GM19099 (cell line): Measurements from ENCODE around the gene ESRRG.

ENCODE experiments used
- POLR2A ChIP-seq: IDR thresholded peaks from 3 replicates; pipeline ENCODE4 v1.6.1; 2011; ENCODE audit warnings: low read depth; ENCODE audit not compliant: insufficient read length; ENCODE audit errors: extremely low read depth

Gene ESRRG

DNA sequence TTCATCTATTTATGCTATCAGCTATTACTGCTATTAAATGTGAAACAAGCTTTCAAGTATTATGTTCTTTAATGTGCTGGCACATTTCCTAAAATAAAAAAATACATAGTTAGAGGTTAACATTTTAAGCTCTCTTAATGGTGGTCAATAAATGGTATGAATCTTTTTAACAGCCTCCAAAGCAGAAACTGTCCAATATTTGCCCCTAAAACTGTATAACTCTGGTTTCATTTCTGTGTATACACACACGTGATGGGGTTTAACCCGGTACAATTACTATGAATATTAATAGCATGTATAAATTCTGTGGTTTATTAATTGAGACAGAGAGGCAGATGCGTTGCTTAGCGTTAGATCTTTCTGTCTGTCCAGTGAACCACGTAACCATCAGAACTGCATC lies 2.2 kb downstream of the ESRRG start:
- TF ChIP-seq POLR2A = no peak

DNA sequence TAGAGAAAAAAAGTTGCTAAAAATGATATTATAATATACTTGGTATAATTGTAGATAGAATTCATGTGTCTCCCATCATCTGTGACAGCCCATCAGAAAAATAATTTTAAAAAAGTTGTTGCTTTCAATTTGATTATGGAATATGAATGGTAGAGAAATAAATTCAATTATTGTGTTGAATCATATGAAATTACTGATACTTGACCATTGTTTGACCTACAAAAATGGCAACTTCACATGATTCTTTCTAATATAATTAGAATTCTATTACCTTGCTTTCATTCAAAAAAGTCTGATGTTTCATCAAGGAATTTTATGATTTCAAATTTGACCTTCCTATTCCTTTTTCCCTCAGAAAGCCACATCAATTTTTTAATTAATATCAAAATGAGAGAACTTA lies 11.5 kb downstream of the ESRRG start:
- TF ChIP-seq POLR2A = no peak

GRCh38 chr1:216710598-216711333 lies 12.5 kb downstream of the ESRRG start:
- TF ChIP-seq POLR2A = no peak

GRCh38 chr1:216710055-216710454 lies 13.2 kb downstream of the ESRRG start:
- no peak for TF ChIP-seq POLR2A

- TF ChIP-seq POLR2A = no peak
These were observed 17.6 kb downstream of the ESRRG start for GRCh38 chr1:216705676-216706075.

DNA sequence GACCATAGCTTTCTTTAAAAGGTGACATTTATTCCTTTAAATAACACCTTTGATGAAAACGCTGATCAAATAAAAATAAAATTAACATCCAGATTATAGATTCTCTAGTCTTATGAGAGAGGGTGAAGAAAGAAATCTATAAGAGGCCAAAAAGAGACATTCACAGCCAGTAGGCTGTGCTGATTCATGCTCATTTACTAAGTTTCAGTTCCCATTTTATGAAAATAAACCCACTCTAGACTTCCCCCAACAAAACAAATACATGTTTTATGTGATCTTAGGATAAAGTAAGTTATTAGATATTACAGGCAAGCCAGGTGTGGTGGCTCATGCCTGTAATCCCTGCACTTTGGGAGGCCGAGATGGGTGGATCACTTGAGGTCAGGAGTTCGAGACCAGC lies 21.1 kb downstream of the ESRRG start:
- TF ChIP-seq POLR2A = no peak

GRCh38 chr1:216700779-216701178 lies 22.4 kb downstream of the ESRRG start:
- TF ChIP-seq POLR2A = no peak

GRCh38 chr1:216691710-216692109 lies 31.5 kb downstream of the ESRRG start:
- no peak for TF ChIP-seq POLR2A

GRCh38 chr1:216690603-216691002 lies 32.6 kb downstream of the ESRRG start:
- TF ChIP-seq POLR2A = no peak

DNA sequence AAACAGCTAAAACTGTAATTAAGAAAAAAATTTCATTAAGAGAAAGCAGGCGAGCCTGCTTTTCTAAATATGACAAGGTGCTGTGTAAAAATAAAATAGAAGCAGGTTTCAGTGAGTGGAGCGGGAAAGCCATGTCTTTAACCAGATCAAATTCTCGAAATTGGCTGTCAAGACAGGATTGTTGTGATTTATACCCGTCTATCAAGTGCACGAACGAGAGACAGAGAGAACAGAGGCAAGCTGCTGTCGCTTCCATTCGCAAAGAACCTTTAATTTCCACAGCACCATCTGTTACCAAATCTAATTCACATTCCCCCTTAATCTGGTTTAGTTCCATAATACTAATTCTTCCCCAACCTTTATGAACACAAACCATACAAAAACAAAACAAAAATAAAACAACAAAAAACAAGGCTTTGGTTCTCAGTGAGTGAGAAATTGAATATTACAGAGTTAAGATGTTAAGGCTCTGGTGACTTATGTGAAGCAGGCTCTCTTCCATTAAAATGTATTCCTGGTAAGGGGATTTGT lies 35.0 kb downstream of the ESRRG start:
- no peak for TF ChIP-seq POLR2A

- no peak for TF ChIP-seq POLR2A
These were observed 36.1 kb downstream of the ESRRG start for GRCh38 chr1:216686860-216687766.

- no peak for TF ChIP-seq POLR2A
These were observed 40.5 kb downstream of the ESRRG start for GRCh38 chr1:216682752-216683151.

- TF ChIP-seq POLR2A = no peak
These were observed 44.1 kb downstream of the ESRRG start for GRCh38 chr1:216679108-216679507.

- no peak for TF ChIP-seq POLR2A
These were observed 52.9 kb downstream of the ESRRG start for GRCh38 chr1:216670118-216670883.

- TF ChIP-seq POLR2A = no peak
These were observed 56.8 kb downstream of the ESRRG start for GRCh38 chr1:216666441-216666840.
